ENCODE data around the gene POU2F1.

- TF ChIP-seq, protein P1, sequence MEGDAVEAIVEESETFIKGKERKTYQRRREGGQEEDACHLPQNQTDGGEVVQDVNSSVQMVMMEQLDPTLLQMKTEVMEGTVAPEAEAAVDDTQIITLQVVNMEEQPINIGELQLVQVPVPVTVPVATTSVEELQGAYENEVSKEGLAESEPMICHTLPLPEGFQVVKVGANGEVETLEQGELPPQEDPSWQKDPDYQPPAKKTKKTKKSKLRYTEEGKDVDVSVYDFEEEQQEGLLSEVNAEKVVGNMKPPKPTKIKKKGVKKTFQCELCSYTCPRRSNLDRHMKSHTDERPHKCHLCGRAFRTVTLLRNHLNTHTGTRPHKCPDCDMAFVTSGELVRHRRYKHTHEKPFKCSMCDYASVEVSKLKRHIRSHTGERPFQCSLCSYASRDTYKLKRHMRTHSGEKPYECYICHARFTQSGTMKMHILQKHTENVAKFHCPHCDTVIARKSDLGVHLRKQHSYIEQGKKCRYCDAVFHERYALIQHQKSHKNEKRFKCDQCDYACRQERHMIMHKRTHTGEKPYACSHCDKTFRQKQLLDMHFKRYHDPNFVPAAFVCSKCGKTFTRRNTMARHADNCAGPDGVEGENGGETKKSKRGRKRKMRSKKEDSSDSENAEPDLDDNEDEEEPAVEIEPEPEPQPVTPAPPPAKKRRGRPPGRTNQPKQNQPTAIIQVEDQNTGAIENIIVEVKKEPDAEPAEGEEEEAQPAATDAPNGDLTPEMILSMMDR (IDR thresholded peaks at IDR 0.05) = no peak
- no peak for TF ChIP-seq POLR2A (IDR thresholded peaks at IDR 0.05)
Measured at GRCh38 chr1:167469280-167469965, 248.7 kb downstream of the POU2F1 start.
